GM12874 (cell line): ENCODE data around the gene WASL.

Experiments
- CTCF ChIP-seq: IDR thresholded peaks from 2 replicates; pipeline ENCODE4 v1.5.1; 2011; ENCODE audit warnings: low read depth, mild to moderate bottlenecking, control low read depth, low read length, moderate library complexity; ENCODE audit not compliant: insufficient read depth

The WASL gene

GRCh38 chr7:123674399-123675180 is 74.2 kb downstream of the WASL start:
- no peak for TF ChIP-seq CTCF

- TF ChIP-seq CTCF: no peak
These were observed 74.9 kb downstream of the WASL start for GRCh38 chr7:123673752-123674398.

- TF ChIP-seq CTCF: no peak
These were observed 75.6 kb downstream of the WASL start for GRCh38 chr7:123673137-123673732.

GRCh38 chr7:123669485-123669884 is 79.3 kb downstream of the WASL start:
- no peak for TF ChIP-seq CTCF

- TF ChIP-seq CTCF: no peak
These were observed 82.3 kb downstream of the WASL start for GRCh38 chr7:123666492-123666891.

- no peak for TF ChIP-seq CTCF
These were observed 82.9 kb downstream of the WASL start for GRCh38 chr7:123665896-123666295.

- no peak for TF ChIP-seq CTCF
These were observed 83.6 kb downstream of the WASL start for GRCh38 chr7:123665157-123665556.
